ENCODE data around the gene ATP2B2.

ATP2B2 gene

GRCh38 chr3:10337323-10338163, 167.8 kb downstream of the ATP2B2 start:
- TF ChIP-seq POLR2A (IDR thresholded peaks at IDR 0.05; ENCODE audit: low read length) (no peak), GATA1 (IDR thresholded peaks at IDR 0.05; ENCODE audit: low read depth, low read length) (no peak)
- DNase-seq = no peak

DNA sequence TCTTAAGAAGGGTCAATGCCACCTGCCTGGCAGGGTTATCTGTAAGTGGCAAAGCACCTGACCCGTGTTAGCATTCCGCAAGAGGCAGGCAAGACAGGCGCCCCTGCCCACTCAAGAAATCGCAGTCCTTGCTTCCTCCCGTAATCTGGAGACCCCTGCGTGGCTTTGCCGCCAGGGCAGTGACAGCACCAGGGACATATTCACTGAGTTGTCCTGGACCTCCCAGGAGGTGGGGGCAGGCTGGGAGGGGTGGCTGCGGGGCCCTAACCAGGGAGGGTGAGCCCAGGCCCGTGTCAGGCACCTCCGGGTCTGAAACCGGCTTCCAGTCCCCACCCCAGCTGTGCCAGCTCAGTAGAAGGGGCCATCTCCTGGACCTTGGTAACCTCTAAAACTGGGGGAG, 168.6 kb downstream of the ATP2B2 start:
- no peak for DNase-seq
- no peak for TF ChIP-seq POLR2A (IDR thresholded peaks at IDR 0.05; ENCODE audit: low read length)
- TF ChIP-seq GATA1 (IDR thresholded peaks at IDR 0.05; ENCODE audit: low read depth, low read length) = no peak

DNA sequence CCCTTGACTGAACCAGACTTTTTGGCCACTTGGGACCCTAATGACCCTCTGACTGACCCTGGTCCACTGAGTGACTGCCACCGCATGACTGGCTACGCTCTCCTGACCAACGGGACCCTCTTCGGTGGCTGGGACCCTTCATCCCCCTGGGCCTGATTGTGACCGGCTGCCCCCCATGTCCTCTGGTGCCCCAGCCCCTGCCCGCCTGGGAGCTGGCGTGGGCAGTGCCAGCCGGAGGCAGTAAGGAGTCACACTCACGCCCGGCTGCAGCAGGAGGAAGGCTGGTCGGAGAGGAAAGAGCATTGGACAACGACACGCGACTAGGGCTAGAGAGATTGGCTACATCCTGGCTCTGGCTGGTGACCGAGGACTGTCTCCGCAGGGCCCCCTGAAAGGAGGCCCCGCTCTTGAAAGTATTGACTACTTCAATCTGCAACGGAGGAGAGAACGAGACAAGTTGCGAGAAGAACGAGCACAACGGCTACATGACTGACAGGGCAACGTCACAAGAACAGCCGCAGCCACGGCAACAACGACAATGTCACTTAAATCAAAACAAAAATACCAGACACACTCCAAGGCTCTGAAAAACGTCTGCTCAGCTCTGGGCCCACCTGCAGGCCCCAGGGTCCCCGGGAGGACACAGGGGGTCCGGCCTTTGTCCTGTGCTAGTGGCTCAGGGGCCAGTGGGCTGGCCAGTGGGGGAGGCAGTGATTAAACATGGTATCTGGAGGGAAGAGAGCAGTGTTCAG, 169.3 kb downstream of the ATP2B2 start:
- DNase-seq = no peak
- TF ChIP-seq POLR2A (IDR thresholded peaks at IDR 0.05; ENCODE audit: low read length) (no peak), GATA1 (IDR thresholded peaks at IDR 0.05; ENCODE audit: low read depth, low read length) (no peak)

DNA sequence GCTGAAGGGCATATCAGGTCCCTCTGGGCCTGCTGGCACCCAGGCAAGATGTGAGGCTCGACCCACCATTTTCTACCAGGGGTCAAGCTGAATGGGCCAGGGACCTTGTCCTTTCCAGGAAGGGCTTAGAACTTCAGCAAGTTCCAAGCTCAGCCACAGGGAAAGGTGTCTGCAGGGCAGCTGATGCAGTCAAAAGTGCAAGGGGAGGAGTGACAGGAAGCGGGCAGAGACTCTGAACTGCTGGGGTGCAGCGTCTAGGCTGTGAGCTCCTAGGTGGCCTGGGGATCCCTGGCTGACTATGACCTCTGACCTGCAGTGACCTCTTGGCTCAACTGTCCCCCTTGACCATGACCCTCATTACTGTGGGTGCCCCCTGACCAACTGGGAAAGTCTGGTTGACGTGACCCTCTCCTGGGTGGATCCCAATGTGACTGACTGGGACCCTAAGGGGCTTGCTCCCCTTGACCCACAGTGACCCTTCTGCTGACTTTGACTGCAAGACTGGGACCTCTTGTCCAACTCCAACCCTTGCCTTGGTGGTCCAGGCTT, 170.1 kb downstream of the ATP2B2 start:
- TF ChIP-seq GATA1 (IDR thresholded peaks at IDR 0.05; ENCODE audit: low read depth, low read length) (no peak), POLR2A (IDR thresholded peaks at IDR 0.05; ENCODE audit: low read length) (no peak)
- DNase-seq = no peak

DNA sequence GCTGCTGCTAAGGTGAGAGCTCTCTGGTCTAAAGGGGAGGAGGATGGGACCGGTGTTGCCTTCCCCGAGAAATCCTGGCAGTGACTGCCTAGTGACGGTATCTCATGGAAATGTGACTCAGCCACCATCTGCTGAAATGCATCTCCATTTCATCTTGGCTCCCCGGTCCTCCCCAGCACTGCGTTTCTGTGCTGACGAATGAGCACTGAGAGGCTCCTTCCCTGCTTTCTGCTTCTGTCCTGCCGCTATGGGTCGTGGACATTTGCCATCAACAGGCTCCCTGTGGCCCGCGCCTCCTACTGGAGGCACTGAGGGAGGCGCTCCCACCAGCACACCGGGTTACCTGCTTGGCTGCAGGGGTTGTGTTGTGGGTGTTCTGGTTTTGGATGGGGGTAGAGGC, 170.9 kb downstream of the ATP2B2 start:
- peak in 1 of 2 experiments; percentile 13 for DNase-seq

GRCh38 chr3:10334042-10334441, 171.3 kb downstream of the ATP2B2 start:
- no peak for DNase-seq
- no peak for TF ChIP-seq GATA1 (IDR thresholded peaks at IDR 0.05; ENCODE audit: low read depth, low read length)
- no peak for TF ChIP-seq POLR2A (IDR thresholded peaks at IDR 0.05; ENCODE audit: low read length)

More for the DNA sequence above, 170.9 kb downstream of the ATP2B2 start:
- TF ChIP-seq GATA1 (IDR thresholded peaks at IDR 0.05; ENCODE audit: low read depth, low read length) = no peak
- TF ChIP-seq POLR2A (IDR thresholded peaks at IDR 0.05; ENCODE audit: low read length) = no peak

DNA sequence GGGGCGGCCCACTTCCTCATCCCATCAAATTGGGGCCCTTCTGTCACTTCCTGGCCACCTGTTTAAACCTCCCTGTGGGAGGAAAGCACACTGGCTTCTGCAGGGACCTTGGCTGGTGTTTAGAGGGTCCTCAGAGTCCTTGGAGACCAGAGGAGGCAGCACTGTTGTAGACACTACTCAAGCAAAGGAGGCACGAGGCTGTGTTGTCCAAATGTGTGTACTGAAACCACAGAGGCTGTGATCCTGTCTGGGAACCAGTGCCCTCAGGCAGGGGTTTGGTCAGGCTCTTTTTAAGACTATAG, 172.1 kb downstream of the ATP2B2 start:
- no peak for DNase-seq
- TF ChIP-seq POLR2A (IDR thresholded peaks at IDR 0.05; ENCODE audit: low read length) (no peak), GATA1 (IDR thresholded peaks at IDR 0.05; ENCODE audit: low read depth, low read length) (no peak)

GRCh38 chr3:10332481-10333348, 172.7 kb downstream of the ATP2B2 start:
- DNase-seq = no peak
- TF ChIP-seq GATA1 (IDR thresholded peaks at IDR 0.05; ENCODE audit: low read depth, low read length) = no peak
- no peak for TF ChIP-seq POLR2A (IDR thresholded peaks at IDR 0.05; ENCODE audit: low read length)

- DNase-seq = no peak
- TF ChIP-seq GATA1 (IDR thresholded peaks at IDR 0.05; ENCODE audit: low read depth, low read length) (no peak), POLR2A (IDR thresholded peaks at IDR 0.05; ENCODE audit: low read length) (no peak)
These were observed 174.1 kb downstream of the ATP2B2 start for GRCh38 chr3:10331320-10331719.

DNA sequence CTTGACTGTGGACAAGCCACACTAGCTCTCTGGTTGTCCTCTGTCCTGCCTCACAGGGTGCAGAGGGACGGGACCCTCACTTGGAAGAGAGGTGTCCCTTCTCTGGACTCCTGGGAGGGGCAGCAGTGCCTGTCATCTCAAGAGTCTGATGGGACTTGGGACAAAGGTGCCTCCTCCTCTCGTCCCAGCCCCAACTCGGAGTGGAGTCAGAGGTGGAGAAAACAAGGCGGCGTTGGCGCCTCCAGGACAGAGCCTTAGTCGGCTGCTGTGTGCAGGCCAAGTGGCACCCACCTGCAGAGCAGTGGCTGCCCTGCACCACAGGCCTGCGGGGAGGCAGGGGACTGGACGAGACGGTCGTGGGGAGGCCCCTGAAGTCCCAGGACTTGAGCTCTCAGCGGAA, 175.1 kb downstream of the ATP2B2 start:
- no peak for TF ChIP-seq POLR2A (IDR thresholded peaks at IDR 0.05; ENCODE audit: low read length)
- no peak for TF ChIP-seq GATA1 (IDR thresholded peaks at IDR 0.05; ENCODE audit: low read depth, low read length)
- no peak for DNase-seq

DNA sequence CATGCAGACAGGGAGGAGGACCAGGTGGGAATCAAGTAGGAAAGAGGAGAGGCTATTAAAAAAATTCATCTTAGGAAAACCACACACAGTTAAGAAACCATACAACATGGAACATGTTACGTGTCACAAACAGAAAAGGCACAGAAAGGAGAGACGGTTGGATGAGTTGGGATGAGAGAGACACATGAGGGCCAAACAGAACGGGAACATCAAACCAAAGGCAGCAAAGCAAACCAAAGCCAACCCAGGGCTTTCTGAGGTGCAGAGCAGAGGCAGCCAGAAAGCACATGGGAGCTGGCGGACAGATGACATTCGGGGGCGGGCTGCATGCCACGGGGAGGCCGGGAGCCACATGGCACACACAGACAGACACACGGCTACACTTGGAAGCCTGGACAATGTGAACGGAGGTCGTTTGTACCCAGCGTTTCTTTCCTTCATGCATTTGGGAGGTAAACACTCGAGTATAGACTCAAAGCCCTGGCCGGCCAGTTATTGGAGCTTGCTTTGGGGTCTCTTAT, 175.8 kb downstream of the ATP2B2 start:
- DNase-seq = no peak
- TF ChIP-seq GATA1 (IDR thresholded peaks at IDR 0.05; ENCODE audit: low read depth, low read length) = no peak
- no peak for TF ChIP-seq POLR2A (IDR thresholded peaks at IDR 0.05; ENCODE audit: low read length)

- no peak for DNase-seq
- TF ChIP-seq POLR2A (IDR thresholded peaks at IDR 0.05; ENCODE audit: low read length) (no peak), GATA1 (IDR thresholded peaks at IDR 0.05; ENCODE audit: low read depth, low read length) (no peak)
These were observed 176.8 kb downstream of the ATP2B2 start for GRCh38 chr3:10328460-10329071.

- DNase-seq = no peak
- TF ChIP-seq POLR2A (IDR thresholded peaks at IDR 0.05; ENCODE audit: low read length) (no peak), GATA1 (IDR thresholded peaks at IDR 0.05; ENCODE audit: low read depth, low read length) (no peak)
These were observed 177.8 kb downstream of the ATP2B2 start for GRCh38 chr3:10327592-10327991.

Data from erythroblast (primary cell).